Spleen (tissue), 7 donors: ENCODE results near the gene PIK3R3.

Experiments used
- CTCF ChIP-seq, 11 experiments: fragments of 200-600 bp in 7 of 11; fragments of 450-650 bp in 4 of 11; sonication (generic) in 4 of 11; IDR thresholded peaks in 8 of 11; conservative IDR thresholded peaks in 3 of 11; 1 replicate in 7 of 11; 2 replicates in 4 of 11; pipeline versions ENCODE4 v1.4.0 to v1.8.0; 2016 to 2021; ENCODE audit warnings: antibody characterized with exemption in 11 of 11, inconsistent platforms in 4 of 11, mild to moderate bottlenecking in 1 of 11
- POLR2A ChIP-seq, 3 donors: fragments of 450-650 bp; IDR thresholded peaks; one replicate each; pipeline ENCODE4 v1.5.1; 2017; ENCODE audit warnings: antibody characterized with exemption in 3 of 3, mild to moderate bottlenecking in 1 of 3
- donor health status: DM: no; HTN: no; CAD: no; lungs with moderate emphysema.
- donor health status: DM: no; HTN: no; CAD: no.
- donor health status: DM: no; HTN: no; CAD: no.

- TF ChIP-seq POLR2A (IDR thresholded peaks at IDR 0.05) (no peak), CTCF (IDR thresholded peaks at IDR 0.05 in 8 of 11, conservative IDR thresholded peaks at IDR 0.05 in 3 of 11) (no peak)
These were observed 27.1 kb upstream of the PIK3R3 start for GRCh38 chr1:46159516-46159915.
